Neutrophil (primary cell): Measurements from ENCODE around the gene ADCY2.

Experiments
- H3K27ac ChIP-seq: fragments of 200-600 bp; sonication (generic); 2 replicates; pipeline ENCODE4 v1.5.1; 2016; ENCODE audit warnings: mild to moderate bottlenecking, moderate library complexity
- H3K27me3 ChIP-seq: fragments of 200-600 bp; sonication (generic); 2 replicates; pipeline ENCODE4 v1.6.0; 2016; ENCODE audit warnings: mild to moderate bottlenecking
- H3K36me3 ChIP-seq: fragments of 200-600 bp; sonication (generic); 2 replicates; pipeline ENCODE4 v1.5.1; 2017
- H3K4me1 ChIP-seq, 2 experiments: fragments of 200-600 bp in 1 of 2; sonication (generic) in 1 of 2; 1 replicate in 1 of 2; 2 replicates in 1 of 2; pipeline versions ENCODE4 v1.5.1 to v1.6.1; 2013 to 2016; ENCODE audit warnings: low read depth in 1 of 2, low read length in 1 of 2, mild to moderate bottlenecking in 1 of 2, moderate library complexity in 1 of 2; ENCODE audit not compliant: control insufficient read depth in 1 of 2, insufficient read depth in 1 of 2
- H3K4me3 ChIP-seq, 2 experiments: fragments of 200-600 bp in 1 of 2; sonication (generic) in 1 of 2; 1 replicate in 1 of 2; 2 replicates in 1 of 2; pipeline ENCODE4 v1.5.1; 2013 to 2016; ENCODE audit warnings: low read depth in 1 of 2, low read length in 1 of 2, mild to moderate bottlenecking in 1 of 2, moderate library complexity in 1 of 2
- H3K9me3 ChIP-seq: fragments of 200-600 bp; sonication (generic); 2 replicates; pipeline ENCODE4 v1.5.1; 2016
- CTCF ChIP-seq: fragments of 200-600 bp; sonication (generic); IDR thresholded peaks from 2 replicates; pipeline ENCODE4 v1.5.1; 2016; ENCODE audit warnings: antibody characterized with exemption

ADCY2 gene

DNA sequence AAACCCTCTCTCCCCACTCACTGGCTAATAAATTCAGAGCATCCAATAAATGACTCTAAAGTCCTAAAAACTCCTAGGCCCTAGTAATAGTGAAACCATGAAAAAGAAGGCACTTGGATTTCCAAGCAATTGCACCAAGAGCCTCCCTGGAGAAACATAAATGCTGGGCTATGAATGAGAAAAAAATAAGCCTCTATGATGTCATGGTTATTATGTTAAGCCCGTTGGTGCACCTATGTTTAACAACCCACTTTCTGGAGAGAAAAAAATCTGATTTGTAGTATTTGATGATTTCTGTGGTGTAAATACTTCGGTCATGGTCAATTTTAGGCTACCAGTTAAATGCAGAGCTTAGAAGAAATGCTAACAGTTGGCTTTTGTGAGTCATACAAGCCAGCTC lies 446.6 kb downstream of the ADCY2 start:
- no peak overlapping the region for H3K27ac ChIP-seq
- H3K36me3 ChIP-seq, result no peaks in the 10 kb centered on the region
- H3K9me3 ChIP-seq, result no peaks in the 10 kb centered on the region
- no peak overlapping the region for H3K4me3 ChIP-seq
- TF ChIP-seq CTCF, result no peak
- peaks cover 41% of the 10 kb centered on the region for H3K27me3 ChIP-seq
- H3K4me1 ChIP-seq, result no peaks in the 10 kb centered on the region

DNA sequence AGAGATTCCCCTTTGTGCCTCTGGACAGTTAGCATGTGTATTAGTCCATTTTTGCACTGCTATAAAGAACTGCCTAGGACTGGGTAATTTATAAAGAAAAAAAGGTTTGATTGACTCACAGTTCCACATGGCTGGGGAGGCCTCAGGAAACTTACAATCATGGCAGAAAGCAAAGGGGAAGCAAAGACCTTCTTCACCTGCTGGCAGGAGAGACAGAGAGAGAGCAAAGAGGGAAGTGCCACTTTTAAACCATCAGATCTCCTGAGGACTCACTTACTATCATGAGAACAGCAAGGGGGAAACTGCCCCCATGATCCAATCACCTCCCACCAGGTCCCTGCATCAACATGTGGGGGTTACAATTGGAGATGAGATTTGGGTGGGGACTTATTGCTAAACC lies 449.0 kb downstream of the ADCY2 start:
- Histone ChIP-seq H3K9me3 (no peaks in the 10 kb centered on the region), H3K36me3 (no peaks in the 10 kb centered on the region), H3K27ac (no peak overlapping the region), H3K27me3 (peaks cover 65% of the 10 kb centered on the region), H3K4me3 (no peak overlapping the region), H3K4me1 (peaks cover 0 to 4% of the 10 kb centered on the region in 2 experiments)
- no peak for TF ChIP-seq CTCF

DNA sequence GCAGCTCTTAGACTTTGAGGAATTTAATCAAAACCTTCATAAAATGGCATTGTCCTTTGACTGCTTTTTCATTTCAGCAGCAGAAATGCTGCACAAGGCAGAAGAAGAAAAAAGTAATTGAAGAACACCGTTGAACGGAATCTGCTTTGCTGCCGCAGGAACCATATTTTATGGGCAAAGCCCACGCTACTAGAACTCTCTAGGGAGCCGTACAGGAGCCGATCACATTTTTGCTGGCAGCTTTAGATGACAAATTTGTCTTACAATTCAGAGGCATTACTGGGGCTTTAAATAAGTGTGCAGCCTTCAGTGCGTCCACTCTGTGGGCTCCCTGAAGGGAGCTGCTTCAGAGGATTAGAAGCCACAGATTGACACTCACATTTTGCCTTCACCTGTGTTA lies 449.6 kb downstream of the ADCY2 start:
- Histone ChIP-seq H3K27ac (no peak overlapping the region), H3K9me3 (no peaks in the 10 kb centered on the region), H3K4me3 (no peak overlapping the region), H3K4me1 (peaks cover 0 to 9% of the 10 kb centered on the region in 2 experiments), H3K27me3 (peaks cover 72% of the 10 kb centered on the region), H3K36me3 (no peaks in the 10 kb centered on the region)
- TF ChIP-seq CTCF, result no peak

- no peak for TF ChIP-seq CTCF
- H3K27me3 ChIP-seq, result peaks cover 79% of the 10 kb centered on the region
Observed at GRCh38 chr5:7846327-7846726, 450.4 kb downstream of the ADCY2 start.

GRCh38 chr5:7848296-7848695 lies 452.4 kb downstream of the ADCY2 start:
- TF ChIP-seq CTCF, result no peak
- Histone ChIP-seq H3K36me3 (no peaks in the 10 kb centered on the region), H3K27ac (no peak overlapping the region), H3K4me3 (no peak overlapping the region), H3K9me3 (no peaks in the 10 kb centered on the region), H3K4me1 (peaks cover 0 to 15% of the 10 kb centered on the region in 2 experiments), H3K27me3 (peaks cover 87% of the 10 kb centered on the region)

More at GRCh38 chr5:7846327-7846726, 450.4 kb downstream of the ADCY2 start:
- no peak overlapping the region for H3K27ac ChIP-seq
- H3K4me1 ChIP-seq, result peaks cover 0 to 15% of the 10 kb centered on the region in 2 experiments
- no peak overlapping the region for H3K4me3 ChIP-seq
- H3K9me3 ChIP-seq, result no peaks in the 10 kb centered on the region
- H3K36me3 ChIP-seq, result no peaks in the 10 kb centered on the region
